Testis (tissue), 3 donors: ENCODE results near the gene LAMA3. TPM values are rescaled to one million over a fixed set of nuclear protein-coding genes. Genes with fewer than 3 reads are reported as not detected.

ENCODE experiments used
- DNase-seq: peaks from one replicate; pipeline ENCODE4 v3.0.0-alpha.2; 2019
- H3K27ac ChIP-seq, 2 donors: fragments of 200-600 bp; sonication (generic); one replicate each; pipeline ENCODE4 v1.5.1; 2019
- H3K27me3 ChIP-seq: fragments of 200-600 bp; sonication (generic); one replicate; pipeline ENCODE4 v1.5.1; 2019
- H3K36me3 ChIP-seq: fragments of 200-600 bp; sonication (generic); one replicate; pipeline ENCODE4 v1.5.1; 2017; ENCODE audit warnings: low read depth; ENCODE audit errors: missing control alignments
- H3K4me1 ChIP-seq: fragments of 200-600 bp; sonication (generic); one replicate; pipeline ENCODE4 v1.5.1; 2019
- H3K4me3 ChIP-seq, 2 donors: fragments of 200-600 bp; sonication (generic); one replicate each; pipeline ENCODE4 v1.5.1; 2017 to 2019
- H3K9me3 ChIP-seq: fragments of 200-600 bp; sonication (generic); one replicate; pipeline ENCODE4 v1.5.1; 2017
- POLR2A ChIP-seq: fragments of 450-650 bp; IDR thresholded peaks from one replicate; pipeline ENCODE4 v1.6.1; 2017; ENCODE audit warnings: antibody characterized with exemption, mild to moderate bottlenecking, moderate library complexity
- WGBS, 2 donors: methylation state at CpG; one replicate each; pipeline ENCODE4 v1.1.5; 2018; 5-methylcytosine and 5-hydroxymethylcytosine counted together
- intact Hi-C: fragments of 100-400 bp; cut with DNase I; formaldehyde crosslinking; loops from one replicate; pipeline ENCODE4 v1.15.1; 2023; ENCODE audit warnings: low total_unique reads
- polyA plus RNA-seq: library from polyadenylated mRNA; stranded (reverse); fragments of 350-450 nt; fragmentation: Illumina TruSeq; extraction: RNeasy Lipid Tissue Mini Kit (QIAGEN cat#74804); gene quantifications from one replicate; pipeline ENCODE4 v1.2.3, GENCODE V29; 2014; ENCODE audit warnings: low read depth, low replicate concordance; ENCODE audit not compliant: insufficient read depth
- total RNA-seq, 2 donors: library from RNA; depleted of rRNA; stranded (reverse); fragments of >200 nt; gene quantifications; one replicate each; pipeline ENCODE4 v1.2.3, GENCODE V29; 2016
- TF ChIP-seq, protein P1 (sequence below), 3 experiments: fragments of 450-650 bp in 2 of 3; fragments of 200-600 bp in 1 of 3; sonication (generic) in 1 of 3; IDR thresholded peaks; one replicate each; pipeline ENCODE4 v1.5.1; 2016 to 2019; ENCODE audit warnings: antibody characterized with exemption in 3 of 3, mild to moderate bottlenecking in 2 of 3, moderate library complexity in 1 of 3

Gene LAMA3
- total and polyA plus RNA-seq, 3 donors from 2014 or later, result 11.9 to 22.1 (median 14.1) TPM

DNA sequence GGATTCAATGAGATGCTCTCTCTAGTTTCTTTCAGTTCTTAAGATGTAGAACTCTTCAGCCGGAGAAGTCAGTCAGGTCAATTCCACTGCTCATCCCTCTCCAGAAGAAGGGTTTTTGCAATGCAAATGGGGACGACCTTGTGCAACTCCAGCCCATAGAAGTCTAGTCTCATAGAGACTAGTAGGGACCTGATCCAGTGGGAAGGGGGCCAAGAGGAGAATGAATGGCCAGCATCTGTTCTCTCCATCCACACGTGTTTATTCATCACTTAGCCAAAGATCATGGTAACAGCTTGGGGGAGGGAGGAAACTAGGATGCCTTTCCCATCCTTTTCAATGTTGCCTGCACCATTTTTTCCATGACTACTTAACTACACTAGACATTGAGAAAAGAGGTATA, 120.2 kb downstream of the LAMA3 start:
- DNase-seq, result no peak
- Histone ChIP-seq H3K9me3 (no peaks in the 10 kb centered on the region), H3K27ac (no peak overlapping the region), H3K27me3 (no peaks in the 10 kb centered on the region), H3K36me3 (no peaks in the 10 kb centered on the region), H3K4me1 (no peaks in the 10 kb centered on the region), H3K4me3 (no peak overlapping the region)
- WGBS, 2 donors, result 70 to 76% methylated on average over 3 of the region's 3 CpGs
- intact Hi-C loops, result no loop called here
- TF ChIP-seq POLR2A, result no peak
- TF ChIP-seq, protein P1, sequence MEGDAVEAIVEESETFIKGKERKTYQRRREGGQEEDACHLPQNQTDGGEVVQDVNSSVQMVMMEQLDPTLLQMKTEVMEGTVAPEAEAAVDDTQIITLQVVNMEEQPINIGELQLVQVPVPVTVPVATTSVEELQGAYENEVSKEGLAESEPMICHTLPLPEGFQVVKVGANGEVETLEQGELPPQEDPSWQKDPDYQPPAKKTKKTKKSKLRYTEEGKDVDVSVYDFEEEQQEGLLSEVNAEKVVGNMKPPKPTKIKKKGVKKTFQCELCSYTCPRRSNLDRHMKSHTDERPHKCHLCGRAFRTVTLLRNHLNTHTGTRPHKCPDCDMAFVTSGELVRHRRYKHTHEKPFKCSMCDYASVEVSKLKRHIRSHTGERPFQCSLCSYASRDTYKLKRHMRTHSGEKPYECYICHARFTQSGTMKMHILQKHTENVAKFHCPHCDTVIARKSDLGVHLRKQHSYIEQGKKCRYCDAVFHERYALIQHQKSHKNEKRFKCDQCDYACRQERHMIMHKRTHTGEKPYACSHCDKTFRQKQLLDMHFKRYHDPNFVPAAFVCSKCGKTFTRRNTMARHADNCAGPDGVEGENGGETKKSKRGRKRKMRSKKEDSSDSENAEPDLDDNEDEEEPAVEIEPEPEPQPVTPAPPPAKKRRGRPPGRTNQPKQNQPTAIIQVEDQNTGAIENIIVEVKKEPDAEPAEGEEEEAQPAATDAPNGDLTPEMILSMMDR (IDR thresholded peaks at IDR 0.05), result no peak

DNA sequence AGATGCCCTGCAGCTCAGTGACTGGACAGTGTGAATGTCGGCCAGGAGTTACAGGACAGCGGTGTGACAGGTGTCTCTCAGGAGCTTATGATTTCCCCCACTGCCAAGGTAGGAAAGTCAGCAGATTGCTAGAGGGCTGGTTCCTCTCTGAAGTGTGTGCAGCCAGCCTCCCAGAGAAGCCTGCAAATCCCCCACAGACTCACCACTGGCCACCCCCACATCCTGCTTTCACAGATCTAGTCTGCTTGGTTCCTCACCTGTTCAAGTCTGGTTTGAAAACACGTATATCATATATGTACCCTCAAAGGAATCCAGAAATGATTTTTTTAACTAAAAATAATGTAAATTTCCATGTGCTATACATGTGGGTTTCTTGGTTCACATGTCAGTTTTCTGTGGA, 121.1 kb downstream of the LAMA3 start:
- intact Hi-C loops, result loop anchor here (10.0 kb wide), 1 partner anchor 186 kb away; no protein-coding TSS in a partner anchor
- Histone ChIP-seq H3K4me3 (no peak overlapping the region), H3K9me3 (no peaks in the 10 kb centered on the region), H3K36me3 (no peaks in the 10 kb centered on the region), H3K4me1 (peaks cover 6% of the 10 kb centered on the region), H3K27ac (no peak overlapping the region), H3K27me3 (no peaks in the 10 kb centered on the region)
- 82 to 93% methylated on average over 3 of the region's 3 CpGs for WGBS, 2 donors
- TF ChIP-seq, protein P1 (IDR thresholded peaks at IDR 0.05), result no peak
- TF ChIP-seq POLR2A, result no peak
- no peak for DNase-seq

DNA sequence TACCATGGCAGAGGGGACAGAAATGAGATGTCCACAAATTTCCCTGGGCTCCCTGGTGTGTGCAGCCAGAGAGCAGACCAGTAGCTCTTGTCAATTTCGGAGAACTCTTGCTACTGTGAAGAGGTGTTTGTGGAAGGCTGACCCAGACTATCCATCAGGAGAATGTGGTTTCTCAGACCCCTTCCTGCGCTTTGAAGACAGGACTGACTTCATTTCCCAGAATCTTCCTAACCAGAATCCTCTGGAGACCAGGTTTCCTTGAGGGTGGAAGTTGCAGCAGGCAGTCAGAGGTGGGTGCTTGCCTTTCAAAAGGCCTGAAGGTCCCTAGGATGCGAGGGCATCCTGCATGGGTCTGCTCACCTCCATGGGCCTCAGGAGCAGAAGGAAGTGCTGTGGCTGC, 121.9 kb downstream of the LAMA3 start:
- intact Hi-C loops, result loop anchor here (10.0 kb wide), 1 partner anchor 186 kb away; no protein-coding TSS in a partner anchor
- Histone ChIP-seq H3K4me1 (peaks cover 8% of the 10 kb centered on the region), H3K27me3 (no peaks in the 10 kb centered on the region), H3K36me3 (no peaks in the 10 kb centered on the region), H3K27ac (no peak overlapping the region), H3K9me3 (no peaks in the 10 kb centered on the region), H3K4me3 (no peak overlapping the region)
- 90 to 96% methylated on average over 3 of the region's 3 CpGs for WGBS, 2 donors
- no peak for TF ChIP-seq POLR2A
- TF ChIP-seq, protein P1 (IDR thresholded peaks at IDR 0.05), result no peak
- DNase-seq, result no peak

DNA sequence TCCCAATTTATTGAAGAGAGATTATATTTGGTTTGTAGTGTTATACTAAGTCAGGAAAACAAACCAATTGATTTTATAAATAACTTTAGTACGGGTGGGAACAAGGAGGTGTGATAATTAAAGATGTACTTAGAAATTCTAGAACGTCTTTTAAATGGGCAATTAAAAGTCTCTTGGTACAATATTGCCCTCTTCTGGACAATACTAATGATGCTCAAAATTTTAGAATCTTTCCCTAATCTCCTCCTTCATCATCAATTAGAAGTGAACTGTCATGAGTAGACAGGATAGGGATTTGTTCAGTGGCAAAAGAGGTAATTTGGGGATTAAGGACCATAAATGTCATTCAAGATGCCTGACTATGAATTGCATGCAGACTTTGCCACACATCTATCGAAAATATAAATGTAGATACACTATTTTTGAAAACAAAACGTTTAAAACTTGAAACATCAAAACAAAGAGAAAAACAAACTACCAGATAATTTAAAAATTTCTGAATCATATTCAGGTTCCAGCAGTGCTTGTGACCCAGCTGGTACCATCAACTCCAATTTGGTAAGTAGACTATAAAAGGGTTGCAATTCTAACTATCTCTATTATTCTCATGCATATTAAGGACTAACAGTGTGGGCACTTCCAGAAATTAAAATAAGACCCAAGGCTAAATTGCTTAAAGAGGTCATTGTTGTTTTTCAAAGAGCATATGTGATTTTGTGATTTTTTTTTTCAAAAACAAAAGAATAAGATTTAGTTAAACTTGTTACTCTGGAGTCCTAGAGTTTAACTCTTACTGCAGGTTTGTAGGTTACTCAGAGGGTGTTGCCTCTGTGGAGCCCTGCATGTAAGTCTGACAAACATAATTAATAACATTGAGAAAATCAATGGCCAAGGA, 123.5 kb downstream of the LAMA3 start:
- intact Hi-C loops, result loop anchor here (10.0 kb wide), 1 partner anchor 188 kb away; no protein-coding TSS in a partner anchor
- no peaks in the 10 kb centered on the region for H3K9me3 ChIP-seq
- WGBS, 2 donors, result 50 to 52% methylated on average over 4 of the region's 4 CpGs
- no peak for DNase-seq
- H3K4me3 ChIP-seq, result no peak overlapping the region
- no peak overlapping the region for H3K27ac ChIP-seq
- TF ChIP-seq, protein P1 (IDR thresholded peaks at IDR 0.05), result peak in 2 of 3 experiments; percentile 33 to 44
- TF ChIP-seq POLR2A, result no peak
- no peaks in the 10 kb centered on the region for H3K27me3 ChIP-seq
- H3K4me1 ChIP-seq, result peaks cover 8% of the 10 kb centered on the region
- no peaks in the 10 kb centered on the region for H3K36me3 ChIP-seq
